H1 (cell line): ENCODE data around the gene RYR3. TPM values are rescaled to one million over a fixed set of nuclear protein-coding genes. Genes with fewer than 3 reads are reported as not detected.

ENCODE experiments used
- CTCF ChIP-seq, 3 experiments: IDR thresholded peaks; 1 replicate in 2 of 3; 2 replicates in 1 of 3; pipeline versions ENCODE4 v1.5.1 to v1.6.1; 2011; ENCODE audit warnings: low read length in 3 of 3, mild to moderate bottlenecking in 3 of 3, inconsistent platforms in 2 of 3, low read depth in 1 of 3, moderate library complexity in 1 of 3; ENCODE audit not compliant: insufficient read depth in 1 of 3; ENCODE audit errors: control extremely low read depth in 1 of 3
- JUND ChIP-seq: IDR thresholded peaks from 2 replicates; pipeline ENCODE4 v1.6.1; 2011; ENCODE audit warnings: mild to moderate bottlenecking, improper control_type of control experiment, low read length
- POU5F1 ChIP-seq: IDR thresholded peaks from 2 replicates; pipeline ENCODE4 v1.6.1; 2011; ENCODE audit warnings: low read depth, mild to moderate bottlenecking, low read length, moderate library complexity
- SIRT6 ChIP-seq: IDR thresholded peaks from one replicate; pipeline ENCODE4 v1.7.1; 2012; ENCODE audit warnings: low read length, inconsistent platforms
- polyA plus RNA-seq, 7 experiments: library from polyadenylated mRNA; depleted of rRNA in 3 of 7; stranded (reverse) in 5 of 7; unstranded in 2 of 7; fragments of >200 nt in 5 of 7; fragments of 200-250 nt in 2 of 7; gene quantifications; 1 replicate in 5 of 7; 2 replicates in 1 of 7; 4 replicates in 1 of 7; pipeline versions ENCODE4 v1.2.1 to v1.2.3, GENCODE V29; 2011 to 2013; ENCODE audit warnings: missing spikeins in 2 of 7, mixed read lengths in 2 of 7
- total RNA-seq: library from RNA; stranded (reverse); fragmentation: NEBNext Ultra II Directional; extraction: Animal tissue kit (Norgen Biotek cat#: 25700); gene quantifications from 2 replicates; pipeline ENCODE4 v1.2.1, GENCODE V29; 2021

Gene RYR3
- total and polyA plus RNA-seq, 2 of the 8 experiments (the other 6 are each of a cell fraction or from before 2014, with no cell fraction given) = 0.33 to 3.4 TPM

GRCh38 chr15:33565094-33565493 lies 254.3 kb downstream of the RYR3 start (continued):
- TF ChIP-seq CTCF (IDR thresholded peaks at IDR 0.05; ENCODE audit: control extremely low read depth in 1 of 3, insufficient read depth in 1 of 3, low read depth in 1 of 3, low read length in 3 of 3) = no peak
- TF ChIP-seq POU5F1 = no peak
- TF ChIP-seq SIRT6 = no peak
- TF ChIP-seq JUND = no peak
